Measurements from ENCODE around the gene AP4M1.

AP4M1 gene

GRCh38 chr7:100101016-100101862 is at the start of gene AP4M1, which contains the start of gene MCM7:
Gene AP4M1 (plus strand): TSS chr7:100101643. CDS start chr7:100101715, 72 bp downstream.
Gene MCM7 (minus strand): TSS chr7:100101397. CDS start chr7:100101294, 103 bp downstream.
- no peaks in the 10 kb centered on the region for H3K27me3 ChIP-seq (ENCODE audit: control insufficient read depth, insufficient read depth, low read length)
- H3K9ac ChIP-seq (ENCODE audit: low read length), result peak within 1 kb of the TSS; percentile 83
- H3K4me3 ChIP-seq (ENCODE audit: low read length), result peak within 1 kb of the TSS; percentile 97
- H3K9me3 ChIP-seq (ENCODE audit: control insufficient read depth, low read length), result no peaks in the 10 kb centered on the region
- peaks cover 28% of the 10 kb centered on the region for H3K4me1 ChIP-seq (ENCODE audit: control insufficient read depth, insufficient read depth, low read length)
- H3K36me3 ChIP-seq (ENCODE audit: control insufficient read depth, insufficient read depth, low read length), result peaks cover 13% of the 10 kb centered on the region

GRCh38 chr7:100053215-100053614 is 48.2 kb upstream of the AP4M1 start:
- Histone ChIP-seq H3K27me3 (ENCODE audit: control insufficient read depth, insufficient read depth, low read length) (no peaks in the 10 kb centered on the region), H3K4me3 (ENCODE audit: low read length) (no peak overlapping the region), H3K9ac (ENCODE audit: low read length) (no peak overlapping the region), H3K36me3 (ENCODE audit: control insufficient read depth, insufficient read depth, low read length) (no peaks in the 10 kb centered on the region), H3K4me1 (ENCODE audit: control insufficient read depth, insufficient read depth, low read length) (peaks cover 16% of the 10 kb centered on the region), H3K9me3 (ENCODE audit: control insufficient read depth, low read length) (no peaks in the 10 kb centered on the region)

GRCh38 chr7:100057006-100057405 is 44.4 kb upstream of the AP4M1 start:
- no peaks in the 10 kb centered on the region for H3K9me3 ChIP-seq (ENCODE audit: control insufficient read depth, low read length)
- no peak overlapping the region for H3K4me3 ChIP-seq (ENCODE audit: low read length)
- no peak overlapping the region for H3K9ac ChIP-seq (ENCODE audit: low read length)
- no peaks in the 10 kb centered on the region for H3K36me3 ChIP-seq (ENCODE audit: control insufficient read depth, insufficient read depth, low read length)
- no peaks in the 10 kb centered on the region for H3K27me3 ChIP-seq (ENCODE audit: control insufficient read depth, insufficient read depth, low read length)
- no peaks in the 10 kb centered on the region for H3K4me1 ChIP-seq (ENCODE audit: control insufficient read depth, insufficient read depth, low read length)

- Histone ChIP-seq H3K36me3 (ENCODE audit: control insufficient read depth, insufficient read depth, low read length) (no peaks in the 10 kb centered on the region), H3K9ac (ENCODE audit: low read length) (no peak overlapping the region), H3K4me1 (ENCODE audit: control insufficient read depth, insufficient read depth, low read length) (no peaks in the 10 kb centered on the region), H3K27me3 (ENCODE audit: control insufficient read depth, insufficient read depth, low read length) (no peaks in the 10 kb centered on the region), H3K9me3 (ENCODE audit: control insufficient read depth, low read length) (no peaks in the 10 kb centered on the region), H3K4me3 (ENCODE audit: low read length) (no peak overlapping the region)
Measured at GRCh38 chr7:100059251-100059739, 42.1 kb upstream of the AP4M1 start.

GRCh38 chr7:100061518-100062193 is 39.8 kb upstream of the AP4M1 start:
- H3K9ac ChIP-seq (ENCODE audit: low read length), result no peak overlapping the region
- H3K27me3 ChIP-seq (ENCODE audit: control insufficient read depth, insufficient read depth, low read length), result no peaks in the 10 kb centered on the region
- H3K4me3 ChIP-seq (ENCODE audit: low read length), result no peak overlapping the region
- no peaks in the 10 kb centered on the region for H3K9me3 ChIP-seq (ENCODE audit: control insufficient read depth, low read length)
- no peaks in the 10 kb centered on the region for H3K36me3 ChIP-seq (ENCODE audit: control insufficient read depth, insufficient read depth, low read length)
- H3K4me1 ChIP-seq (ENCODE audit: control insufficient read depth, insufficient read depth, low read length), result peaks cover 5% of the 10 kb centered on the region

- Histone ChIP-seq H3K4me1 (ENCODE audit: control insufficient read depth, insufficient read depth, low read length) (peaks cover 5% of the 10 kb centered on the region), H3K9ac (ENCODE audit: low read length) (no peak overlapping the region), H3K27me3 (ENCODE audit: control insufficient read depth, insufficient read depth, low read length) (no peaks in the 10 kb centered on the region), H3K36me3 (ENCODE audit: control insufficient read depth, insufficient read depth, low read length) (no peaks in the 10 kb centered on the region), H3K9me3 (ENCODE audit: control insufficient read depth, low read length) (no peaks in the 10 kb centered on the region), H3K4me3 (ENCODE audit: low read length) (no peak overlapping the region)
Measured at GRCh38 chr7:100063376-100063775, 38.1 kb upstream of the AP4M1 start.

- H3K9ac ChIP-seq (ENCODE audit: low read length), result no peak overlapping the region
- no peak overlapping the region for H3K4me3 ChIP-seq (ENCODE audit: low read length)
- H3K27me3 ChIP-seq (ENCODE audit: control insufficient read depth, insufficient read depth, low read length), result no peaks in the 10 kb centered on the region
- H3K4me1 ChIP-seq (ENCODE audit: control insufficient read depth, insufficient read depth, low read length), result peaks cover 5% of the 10 kb centered on the region
- H3K9me3 ChIP-seq (ENCODE audit: control insufficient read depth, low read length), result no peaks in the 10 kb centered on the region
- H3K36me3 ChIP-seq (ENCODE audit: control insufficient read depth, insufficient read depth, low read length), result no peaks in the 10 kb centered on the region
Measured at GRCh38 chr7:100064162-100064561, 37.3 kb upstream of the AP4M1 start.

- no peaks in the 10 kb centered on the region for H3K27me3 ChIP-seq (ENCODE audit: control insufficient read depth, insufficient read depth, low read length)
- H3K9ac ChIP-seq (ENCODE audit: low read length), result no peak overlapping the region
- H3K4me1 ChIP-seq (ENCODE audit: control insufficient read depth, insufficient read depth, low read length), result peaks cover 5% of the 10 kb centered on the region
- H3K4me3 ChIP-seq (ENCODE audit: low read length), result no peak overlapping the region
- H3K36me3 ChIP-seq (ENCODE audit: control insufficient read depth, insufficient read depth, low read length), result peaks cover 6% of the 10 kb centered on the region
- H3K9me3 ChIP-seq (ENCODE audit: control insufficient read depth, low read length), result peaks cover 2% of the 10 kb centered on the region
Measured at GRCh38 chr7:100065452-100066186, 35.8 kb upstream of the AP4M1 start.

GRCh38 chr7:100066953-100067352 is 34.5 kb upstream of the AP4M1 start:
- Histone ChIP-seq H3K36me3 (ENCODE audit: control insufficient read depth, insufficient read depth, low read length) (peaks cover 19% of the 10 kb centered on the region), H3K9ac (ENCODE audit: low read length) (no peak overlapping the region), H3K27me3 (ENCODE audit: control insufficient read depth, insufficient read depth, low read length) (no peaks in the 10 kb centered on the region)

GRCh38 chr7:100069991-100070390 is 31.5 kb upstream of the AP4M1 start:
- Histone ChIP-seq H3K4me3 (ENCODE audit: low read length) (no peak overlapping the region), H3K36me3 (ENCODE audit: control insufficient read depth, insufficient read depth, low read length) (peaks cover 27% of the 10 kb centered on the region), H3K27me3 (ENCODE audit: control insufficient read depth, insufficient read depth, low read length) (no peaks in the 10 kb centered on the region)

More at GRCh38 chr7:100066953-100067352, 34.5 kb upstream of the AP4M1 start:
- Histone ChIP-seq H3K9me3 (ENCODE audit: control insufficient read depth, low read length) (peaks cover 16% of the 10 kb centered on the region), H3K4me3 (ENCODE audit: low read length) (no peak overlapping the region), H3K4me1 (ENCODE audit: control insufficient read depth, insufficient read depth, low read length) (peaks cover 5% of the 10 kb centered on the region)

GRCh38 chr7:100071018-100071723 is 30.3 kb upstream of the AP4M1 start:
- H3K27me3 ChIP-seq (ENCODE audit: control insufficient read depth, insufficient read depth, low read length), result no peaks in the 10 kb centered on the region
- no peak overlapping the region for H3K4me3 ChIP-seq (ENCODE audit: low read length)
- H3K36me3 ChIP-seq (ENCODE audit: control insufficient read depth, insufficient read depth, low read length), result peaks cover 37% of the 10 kb centered on the region
- no peaks in the 10 kb centered on the region for H3K4me1 ChIP-seq (ENCODE audit: control insufficient read depth, insufficient read depth, low read length)
- peaks cover 26% of the 10 kb centered on the region for H3K9me3 ChIP-seq (ENCODE audit: control insufficient read depth, low read length)
- H3K9ac ChIP-seq (ENCODE audit: low read length), result no peak overlapping the region

More at GRCh38 chr7:100069991-100070390, 31.5 kb upstream of the AP4M1 start:
- Histone ChIP-seq H3K9me3 (ENCODE audit: control insufficient read depth, low read length) (peaks cover 26% of the 10 kb centered on the region), H3K9ac (ENCODE audit: low read length) (no peak overlapping the region), H3K4me1 (ENCODE audit: control insufficient read depth, insufficient read depth, low read length) (peaks cover 5% of the 10 kb centered on the region)
